GM23338 (cell line): ENCODE measurements around the gene FUT1. TPM values are rescaled to one million over a fixed set of nuclear protein-coding genes. Genes with fewer than 3 reads are reported as not detected.

ENCODE experiments used
- ATAC-seq: fragments of 200-7000 bp; cut with Tn5 transposase; 3 replicates; pipeline ENCODE4 v1.9.1; 2020
- DNase-seq: peaks from one replicate; pipeline ENCODE4 v3.0.0-alpha.2; 2015; ENCODE audit warnings: low spot score
- H2AFZ ChIP-seq: fragments of 200-600 bp; sonication (generic); 2 replicates; pipeline ENCODE4 v1.8.0; 2016; ENCODE audit warnings: antibody characterized with exemption, mild to moderate bottlenecking, moderate library complexity
- H3F3A ChIP-seq: fragments of 200-600 bp; sonication (generic); replicated peaks from 2 replicates; pipeline ENCODE4 v1.8.0; 2017; ENCODE audit warnings: antibody characterized with exemption, mixed run types, low read depth
- H3K27ac ChIP-seq: fragments of 200-600 bp; sonication (generic); 2 replicates; pipeline ENCODE4 v1.6.1; 2016; ENCODE audit warnings: low read depth
- H3K27me3 ChIP-seq: fragments of 200-600 bp; sonication (generic); 2 replicates; pipeline ENCODE4 v1.8.0; 2016; ENCODE audit warnings: mild to moderate bottlenecking, mixed run types, moderate library complexity; ENCODE audit not compliant: insufficient read depth
- H3K36me3 ChIP-seq: fragments of 200-600 bp; sonication (generic); 2 replicates; pipeline ENCODE4 v1.8.0; 2016; ENCODE audit warnings: mild to moderate bottlenecking; ENCODE audit not compliant: insufficient read depth
- H3K4me1 ChIP-seq: fragments of 200-600 bp; sonication (generic); 2 replicates; pipeline ENCODE4 v1.8.0; 2016; ENCODE audit warnings: mild to moderate bottlenecking, moderate library complexity; ENCODE audit not compliant: insufficient read depth
- H3K4me2 ChIP-seq: fragments of 200-600 bp; sonication (generic); 2 replicates; pipeline ENCODE4 v1.7.1; 2017; ENCODE audit warnings: mixed run types
- H3K4me3 ChIP-seq: fragments of 200-600 bp; sonication (generic); 2 replicates; pipeline ENCODE4 v1.6.1; 2016; ENCODE audit warnings: mixed run types
- H3K79me2 ChIP-seq: fragments of 200-600 bp; sonication (generic); replicated peaks from 2 replicates; pipeline ENCODE4 v1.8.0; 2017; ENCODE audit warnings: mild to moderate bottlenecking; ENCODE audit not compliant: insufficient read depth
- H3K9me2 ChIP-seq: fragments of 200-600 bp; sonication (generic); 2 replicates; pipeline ENCODE4 v1.8.0; 2017; ENCODE audit not compliant: insufficient read depth
- H4K20me1 ChIP-seq: fragments of 200-600 bp; sonication (generic); replicated peaks from 2 replicates; pipeline ENCODE4 v1.8.0; 2017; ENCODE audit warnings: mild to moderate bottlenecking; ENCODE audit not compliant: insufficient read depth
- H3K27ac Mint-ChIP-seq: 2 replicates; pipeline ENCODE4 v1.8.0; 2020; ENCODE audit warnings: inconsistent platforms, mild to moderate bottlenecking, moderate library complexity, mixed read lengths
- H3K27me3 Mint-ChIP-seq: 3 replicates; pipeline ENCODE4 v1.8.0; 2022; ENCODE audit warnings: low read depth, mild to moderate bottlenecking, moderate library complexity, mixed read lengths, inconsistent platforms; ENCODE audit not compliant: insufficient read depth, poor library complexity
- H3K36me3 Mint-ChIP-seq: 3 replicates; pipeline ENCODE4 v1.8.0; 2021; ENCODE audit warnings: low read depth, mild to moderate bottlenecking, inconsistent platforms, moderate library complexity, mixed read lengths
- H3K4me1 Mint-ChIP-seq: 3 replicates; pipeline ENCODE4 v1.8.0; 2020; ENCODE audit warnings: mild to moderate bottlenecking, inconsistent platforms, mixed read lengths
- H3K4me3 Mint-ChIP-seq: 3 replicates; pipeline ENCODE4 v1.8.0; 2021; ENCODE audit warnings: moderate library complexity, mild to moderate bottlenecking, inconsistent platforms, mixed read lengths
- H3K9me3 Mint-ChIP-seq: 3 replicates; pipeline ENCODE4 v1.8.0; 2020; ENCODE audit warnings: moderate library complexity, mild to moderate bottlenecking, inconsistent platforms, mixed read lengths
- CREB1 ChIP-seq: fragments of 250-450 bp; sonication (Bioruptor Pico); IDR thresholded peaks from 2 replicates; pipeline ENCODE4 v1.5.0; 2020; ENCODE audit warnings: low read depth, mild to moderate bottlenecking, moderate library complexity
- EZH2 ChIP-seq: fragments of 200-600 bp; sonication (generic); IDR thresholded peaks from one replicate; pipeline ENCODE4 v1.8.0; 2017; ENCODE audit warnings: antibody characterized with exemption, mild to moderate bottlenecking, low read depth; ENCODE audit not compliant: unreplicated experiment
- EZH2phosphoT487 ChIP-seq: fragments of 200-600 bp; sonication (generic); IDR thresholded peaks from one replicate; pipeline ENCODE4 v1.8.1; 2018; ENCODE audit warnings: antibody characterized with exemption; ENCODE audit not compliant: unreplicated experiment
- JUNB ChIP-seq: IDR thresholded peaks from one replicate; pipeline ENCODE4 v1.6.1; 2016; ENCODE audit warnings: antibody characterized with exemption; ENCODE audit not compliant: unreplicated experiment
- NANOG ChIP-seq: IDR thresholded peaks from 2 replicates; pipeline ENCODE4 v1.6.1; 2016; ENCODE audit warnings: antibody characterized with exemption, borderline replicate concordance
- polyA plus RNA-seq: library from polyadenylated mRNA; unstranded; fragments of >200 nt; fragmentation: Nextera tagmentation; extraction: Ambion mirVana; gene quantifications from 2 replicates; pipeline ENCODE4 v1.2.1, GENCODE V29; 2016
- total RNA-seq: library from RNA; depleted of rRNA; stranded (reverse); fragments of >200 nt; shearing (Covaris generic); gene quantifications from 2 replicates; pipeline ENCODE4 v1.2.3, GENCODE V29; 2014
- TF ChIP-seq, protein P1 (sequence below): fragments of 250-450 bp; sonication (Bioruptor Pico); IDR thresholded peaks from 2 replicates; pipeline ENCODE4 v1.5.0; 2020; ENCODE audit warnings: mild to moderate bottlenecking, moderate library complexity
- TF ChIP-seq, protein P2 (sequence below): IDR thresholded peaks from 2 replicates; pipeline ENCODE4 v1.6.1; 2016; ENCODE audit warnings: antibody characterized with exemption

Gene FUT1
- total and polyA plus RNA-seq, 2 experiments from 2014 or later = 4.4 to 20.8 TPM

DNA sequence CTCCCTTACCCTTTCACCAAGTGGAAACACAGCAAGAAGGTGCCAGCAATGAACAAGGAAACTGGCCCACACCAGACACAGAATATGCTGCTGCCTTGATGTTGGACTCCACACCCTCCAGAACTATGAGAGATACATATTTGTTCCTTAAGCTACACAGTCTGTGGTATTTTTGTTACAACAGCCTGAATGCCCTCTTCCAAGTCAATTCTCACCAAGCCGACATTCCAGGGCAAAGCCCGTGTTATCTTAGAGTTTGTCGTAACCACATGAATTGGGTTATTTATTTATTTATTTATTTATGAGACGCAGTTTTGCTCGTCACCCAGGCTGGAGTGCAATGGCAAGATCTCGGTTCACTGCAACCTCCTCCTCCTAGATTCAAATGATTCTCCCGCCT lies 17.8 kb upstream of the FUT1 start (continued):
- TF ChIP-seq, protein P1, sequence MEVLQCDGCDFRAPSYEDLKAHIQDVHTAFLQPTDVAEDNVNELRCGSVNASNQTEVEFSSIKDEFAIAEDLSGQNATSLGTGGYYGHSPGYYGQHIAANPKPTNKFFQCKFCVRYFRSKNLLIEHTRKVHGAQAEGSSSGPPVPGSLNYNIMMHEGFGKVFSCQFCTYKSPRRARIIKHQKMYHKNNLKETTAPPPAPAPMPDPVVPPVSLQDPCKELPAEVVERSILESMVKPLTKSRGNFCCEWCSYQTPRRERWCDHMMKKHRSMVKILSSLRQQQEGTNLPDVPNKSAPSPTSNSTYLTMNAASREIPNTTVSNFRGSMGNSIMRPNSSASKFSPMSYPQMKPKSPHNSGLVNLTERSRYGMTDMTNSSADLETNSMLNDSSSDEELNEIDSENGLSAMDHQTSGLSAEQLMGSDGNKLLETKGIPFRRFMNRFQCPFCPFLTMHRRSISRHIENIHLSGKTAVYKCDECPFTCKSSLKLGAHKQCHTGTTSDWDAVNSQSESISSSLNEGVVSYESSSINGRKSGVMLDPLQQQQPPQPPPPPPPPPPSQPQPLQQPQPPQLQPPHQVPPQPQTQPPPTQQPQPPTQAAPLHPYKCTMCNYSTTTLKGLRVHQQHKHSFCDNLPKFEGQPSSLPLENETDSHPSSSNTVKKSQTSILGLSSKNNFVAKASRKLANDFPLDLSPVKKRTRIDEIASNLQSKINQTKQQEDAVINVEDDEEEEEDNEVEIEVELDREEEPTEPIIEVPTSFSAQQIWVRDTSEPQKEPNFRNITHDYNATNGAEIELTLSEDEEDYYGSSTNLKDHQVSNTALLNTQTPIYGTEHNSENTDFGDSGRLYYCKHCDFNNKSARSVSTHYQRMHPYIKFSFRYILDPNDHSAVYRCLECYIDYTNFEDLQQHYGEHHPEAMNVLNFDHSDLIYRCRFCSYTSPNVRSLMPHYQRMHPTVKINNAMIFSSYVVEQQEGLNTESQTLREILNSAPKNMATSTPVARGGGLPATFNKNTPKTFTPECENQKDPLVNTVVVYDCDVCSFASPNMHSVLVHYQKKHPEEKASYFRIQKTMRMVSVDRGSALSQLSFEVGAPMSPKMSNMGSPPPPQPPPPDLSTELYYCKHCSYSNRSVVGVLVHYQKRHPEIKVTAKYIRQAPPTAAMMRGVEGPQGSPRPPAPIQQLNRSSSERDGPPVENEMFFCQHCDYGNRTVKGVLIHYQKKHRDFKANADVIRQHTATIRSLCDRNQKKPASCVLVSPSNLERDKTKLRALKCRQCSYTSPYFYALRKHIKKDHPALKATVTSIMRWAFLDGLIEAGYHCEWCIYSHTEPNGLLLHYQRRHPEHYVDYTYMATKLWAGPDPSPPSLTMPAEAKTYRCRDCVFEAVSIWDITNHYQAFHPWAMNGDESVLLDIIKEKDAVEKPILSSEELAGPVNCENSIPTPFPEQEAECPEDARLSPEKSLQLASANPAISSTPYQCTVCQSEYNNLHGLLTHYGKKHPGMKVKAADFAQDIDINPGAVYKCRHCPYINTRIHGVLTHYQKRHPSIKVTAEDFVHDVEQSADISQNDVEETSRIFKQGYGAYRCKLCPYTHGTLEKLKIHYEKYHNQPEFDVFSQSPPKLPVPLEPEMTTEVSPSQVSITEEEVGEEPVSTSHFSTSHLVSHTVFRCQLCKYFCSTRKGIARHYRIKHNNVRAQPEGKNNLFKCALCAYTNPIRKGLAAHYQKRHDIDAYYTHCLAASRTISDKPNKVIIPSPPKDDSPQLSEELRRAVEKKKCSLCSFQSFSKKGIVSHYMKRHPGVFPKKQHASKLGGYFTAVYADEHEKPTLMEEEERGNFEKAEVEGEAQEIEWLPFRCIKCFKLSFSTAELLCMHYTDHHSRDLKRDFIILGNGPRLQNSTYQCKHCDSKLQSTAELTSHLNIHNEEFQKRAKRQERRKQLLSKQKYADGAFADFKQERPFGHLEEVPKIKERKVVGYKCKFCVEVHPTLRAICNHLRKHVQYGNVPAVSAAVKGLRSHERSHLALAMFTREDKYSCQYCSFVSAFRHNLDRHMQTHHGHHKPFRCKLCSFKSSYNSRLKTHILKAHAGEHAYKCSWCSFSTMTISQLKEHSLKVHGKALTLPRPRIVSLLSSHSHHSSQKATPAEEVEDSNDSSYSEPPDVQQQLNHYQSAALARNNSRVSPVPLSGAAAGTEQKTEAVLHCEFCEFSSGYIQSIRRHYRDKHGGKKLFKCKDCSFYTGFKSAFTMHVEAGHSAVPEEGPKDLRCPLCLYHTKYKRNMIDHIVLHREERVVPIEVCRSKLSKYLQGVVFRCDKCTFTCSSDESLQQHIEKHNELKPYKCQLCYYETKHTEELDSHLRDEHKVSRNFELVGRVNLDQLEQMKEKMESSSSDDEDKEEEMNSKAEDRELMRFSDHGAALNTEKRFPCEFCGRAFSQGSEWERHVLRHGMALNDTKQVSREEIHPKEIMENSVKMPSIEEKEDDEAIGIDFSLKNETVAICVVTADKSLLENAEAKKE (CRISPR knock-in tag) = no peak
- TF ChIP-seq CREB1 (CRISPR knock-in tag) (no peak), EZH2 (no peak), NANOG (no peak)

DNA sequence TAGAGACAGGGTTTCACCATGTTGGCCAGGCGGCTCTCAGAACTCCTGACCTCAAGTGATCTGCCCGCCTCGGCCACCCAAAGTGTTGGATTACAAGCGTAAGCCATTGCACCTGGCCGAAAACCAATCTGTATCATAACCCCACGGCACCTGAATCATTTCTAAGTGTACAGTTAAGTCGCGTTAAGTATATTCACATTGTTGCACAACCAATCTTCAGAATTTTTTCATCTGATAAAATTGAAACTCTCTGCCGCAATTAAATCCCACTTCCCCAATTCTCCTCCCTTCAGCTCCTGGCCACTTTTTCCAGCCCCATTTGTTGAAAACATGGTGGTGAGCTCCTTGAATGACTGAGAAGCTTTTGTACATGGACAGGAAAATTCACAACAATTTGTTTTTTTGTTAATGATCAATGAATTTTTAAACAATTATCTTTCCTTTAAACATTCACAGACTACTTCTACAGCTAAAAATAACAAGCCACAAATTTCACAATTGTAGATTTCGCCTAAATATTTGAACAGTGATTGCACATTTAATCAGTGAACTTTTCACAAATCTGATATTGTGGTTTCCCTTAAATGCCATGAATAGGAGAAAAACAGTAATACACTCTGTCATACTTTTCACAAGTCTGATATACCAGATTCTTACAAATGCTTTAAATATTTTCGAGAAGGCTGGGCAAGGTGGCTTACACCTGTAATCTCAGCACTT lies 16.7 kb upstream of the FUT1 start:
- Mint-ChIP-seq H3K27ac (no peak overlapping the region), H3K27me3 (peaks cover 3% of the 10 kb centered on the region)
- no peaks in the 10 kb centered on the region for H3K27me3 ChIP-seq
- TF ChIP-seq EZH2phosphoT487 (no peak), JUNB (no peak), EZH2 (no peak), NANOG (no peak)
- TF ChIP-seq, protein P2, sequence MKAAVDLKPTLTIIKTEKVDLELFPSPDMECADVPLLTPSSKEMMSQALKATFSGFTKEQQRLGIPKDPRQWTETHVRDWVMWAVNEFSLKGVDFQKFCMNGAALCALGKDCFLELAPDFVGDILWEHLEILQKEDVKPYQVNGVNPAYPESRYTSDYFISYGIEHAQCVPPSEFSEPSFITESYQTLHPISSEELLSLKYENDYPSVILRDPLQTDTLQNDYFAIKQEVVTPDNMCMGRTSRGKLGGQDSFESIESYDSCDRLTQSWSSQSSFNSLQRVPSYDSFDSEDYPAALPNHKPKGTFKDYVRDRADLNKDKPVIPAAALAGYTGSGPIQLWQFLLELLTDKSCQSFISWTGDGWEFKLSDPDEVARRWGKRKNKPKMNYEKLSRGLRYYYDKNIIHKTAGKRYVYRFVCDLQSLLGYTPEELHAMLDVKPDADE = no peak
- TF ChIP-seq, protein P1 (CRISPR knock-in tag) = no peak

More for the DNA sequence above, 16.7 kb upstream of the FUT1 start:
- no peaks in the 10 kb centered on the region for H3K4me1 ChIP-seq
- no peaks in the 10 kb centered on the region for H3K9me2 ChIP-seq
- Mint-ChIP-seq H3K9me3 (no peaks in the 10 kb centered on the region), H3K4me1 (peaks cover 12% of the 10 kb centered on the region), H3K36me3 (no peaks in the 10 kb centered on the region), H3K4me3 (no peak overlapping the region)
- no peaks in the 10 kb centered on the region for H3K36me3 ChIP-seq
- H3K4me2 ChIP-seq = no peak overlapping the region
- H3K79me2 ChIP-seq = no peaks in the 10 kb centered on the region
- no peak overlapping the region for H3K27ac ChIP-seq
- ATAC-seq (no peak), DNase-seq (no peak)
- no peaks in the 10 kb centered on the region for H4K20me1 ChIP-seq
- no peak overlapping the region for H3K4me3 ChIP-seq
- H3F3A ChIP-seq = no peaks in the 10 kb centered on the region
- no peak overlapping the region for H2AFZ ChIP-seq
